T-cell (primary cell): Measurements from ENCODE around the gene ATL2. TPM values are rescaled to one million over a fixed set of nuclear protein-coding genes. Genes with fewer than 3 reads are reported as not detected.
A peak's percentile ranks its signal among the peaks of the same experiment; 100 is the strongest.

Source experiments
- ATAC-seq, 4 experiments: fragments of 200-7000 bp in 3 of 4; fragments of 150-1000 bp in 1 of 4; cut with Tn5 transposase; replicated peaks in 1 of 4; 1 replicate in 3 of 4; 2 replicates in 1 of 4; pipeline ENCODE4 v1.10.0; 2021; ENCODE audit warnings: moderate library complexity in 3 of 4, mild to moderate bottlenecking in 2 of 4, moderate number of reproducible peaks in 1 of 4
- CTCF ChIA-PET, 2 donors: fragments of 300-600 bp; sonication (Branson Sonifier 250); formaldehyde crosslinking; loops; one replicate each; lab custom pipeline; 2022; ENCODE audit warnings: antibody characterized with exemption in 2 of 2; lab: Charles Lee
- POLR2A ChIA-PET, 2 donors: fragments of 300-600 bp; sonication (Branson Sonifier 250); formaldehyde crosslinking; loops; one replicate each; lab custom pipeline; 2022; ENCODE audit warnings: antibody characterized with exemption in 2 of 2; lab: Charles Lee
- DNase-seq, 35 experiments: peaks; one replicate each; pipeline versions ENCODE4 v3.0.0 to v3.0.0-alpha.2; 2013 to 2023
- H3K27ac ChIP-seq: one replicate; pipeline ENCODE4 v1.5.1; 2013; ENCODE audit warnings: low read length
- H3K27me3 ChIP-seq, 2 experiments: replicated peaks in 1 of 2; 1 replicate in 1 of 2; 2 replicates in 1 of 2; pipeline versions ENCODE4 v1.6.1 to v1.7.0; 2013; ENCODE audit warnings: low read length in 1 of 2, mixed read lengths in 1 of 2; ENCODE audit not compliant: control insufficient read depth in 2 of 2, insufficient read depth in 2 of 2; ENCODE audit errors: extremely low read depth in 1 of 2
- H3K36me3 ChIP-seq, 2 donors: 1 replicate in 1 of 2; 2 replicates in 1 of 2; pipeline versions ENCODE4 v1.6.1 to v1.7.0; 2013; ENCODE audit warnings: low read length in 1 of 2; ENCODE audit not compliant: control insufficient read depth in 2 of 2, insufficient read depth in 1 of 2; ENCODE audit errors: extremely low read depth in 1 of 2
- H3K4me1 ChIP-seq, 2 experiments: 1 replicate in 1 of 2; 2 replicates in 1 of 2; pipeline versions ENCODE4 v1.6.1 to v1.7.0; 2013; ENCODE audit warnings: low read length in 2 of 2, mixed read lengths in 1 of 2; ENCODE audit not compliant: insufficient read depth in 2 of 2, control insufficient read depth in 1 of 2; ENCODE audit errors: extremely low read depth in 1 of 2
- H3K4me3 ChIP-seq, 2 donors: 1 replicate in 1 of 2; 2 replicates in 1 of 2; pipeline versions ENCODE4 v1.5.1 to v1.7.0; 2013; ENCODE audit warnings: mild to moderate bottlenecking in 2 of 2, low read length in 1 of 2, moderate library complexity in 1 of 2; ENCODE audit not compliant: control insufficient read depth in 1 of 2; ENCODE audit errors: extremely low read depth in 1 of 2
- H3K9me3 ChIP-seq: 2 replicates; pipeline ENCODE4 v1.7.0; 2013
- H3K27ac Mint-ChIP-seq, 2 donors: one replicate each; pipeline ENCODE4 v1.8.0; 2020 to 2021; ENCODE audit warnings: mild to moderate bottlenecking in 2 of 2, mixed read lengths in 2 of 2
- H3K27me3 Mint-ChIP-seq, 2 donors: one replicate each; pipeline ENCODE4 v1.8.0; 2021 to 2022; ENCODE audit warnings: mixed read lengths in 2 of 2
- H3K36me3 Mint-ChIP-seq: one replicate; pipeline ENCODE4 v1.8.0; 2021; ENCODE audit warnings: mixed read lengths
- H3K4me1 Mint-ChIP-seq, 3 donors: one replicate each; pipeline ENCODE4 v1.8.0; 2020 to 2022; ENCODE audit warnings: mixed read lengths in 3 of 3, mild to moderate bottlenecking in 1 of 3
- H3K4me3 Mint-ChIP-seq, 3 donors: one replicate each; pipeline ENCODE4 v1.8.0; 2020 to 2022; ENCODE audit warnings: mild to moderate bottlenecking in 3 of 3, mixed read lengths in 3 of 3, moderate library complexity in 3 of 3
- H3K9me3 Mint-ChIP-seq, 3 donors: one replicate each; pipeline ENCODE4 v1.8.0; 2020 to 2022; ENCODE audit warnings: mixed read lengths in 3 of 3
- WGBS: methylation state at CpG from one replicate; pipeline ENCODE4 v1.1.5; 2013; ENCODE audit warnings: missing lambda C conversion rate; ENCODE audit not compliant: insufficient coverage; 5-methylcytosine and 5-hydroxymethylcytosine counted together
- total RNA-seq, 35 experiments: library from RNA in 6 of 35; stranded (reverse) in 6 of 35; fragments of 120-200 nt in 1 of 35; gene quantifications; one replicate each; pipeline versions ENCODE4 v1.2.1 to v1.2.4 and lab custom pipeline; 2013 to 2026

The ATL2 gene
- total RNA-seq, 5 donors from 2014 or later (not counting 1 experiment from before 2014, with no cell fraction given): 43.6 to 60.1 (median 50.0) TPM

GRCh38 chr2:38394903-38395341 is 17.8 kb upstream of the ATL2 start:
- Histone ChIP-seq H3K9me3 (no peaks in the 10 kb centered on the region), H3K4me3 (no peak overlapping the region), H3K27ac (no peak overlapping the region), H3K27me3 (peaks cover 0 to 10% of the 10 kb centered on the region in 2 experiments), H3K4me1 (no peaks in the 10 kb centered on the region), H3K36me3 (peaks cover 0 to 2% of the 10 kb centered on the region in 2 donors)
- H3K27me3 Mint-ChIP-seq: peaks cover 0 to 6% of the 10 kb centered on the region in 2 donors
- DNase-seq (no peak), ATAC-seq (no peak)
- ChIA-PET CTCF (no interaction called here), POLR2A (no interaction called here)
- no peaks in the 10 kb centered on the region for H3K36me3 Mint-ChIP-seq
- H3K27ac Mint-ChIP-seq: no peak overlapping the region
- H3K4me3 Mint-ChIP-seq: no peak overlapping the region
- peaks cover 0 to 8% (median 0%) of the 10 kb centered on the region in 3 donors for H3K4me1 Mint-ChIP-seq
- 43% methylated on average over 3 of the region's 5 CpGs for WGBS
- no peaks in the 10 kb centered on the region for H3K9me3 Mint-ChIP-seq

- CTCF ChIA-PET: no interaction called here
- peaks cover 3 to 15% (median 4%) of the 10 kb centered on the region in 3 donors for H3K4me1 Mint-ChIP-seq
- H3K27ac Mint-ChIP-seq: no peak overlapping the region
- no peak overlapping the region for H3K4me3 Mint-ChIP-seq
- no peak overlapping the region for H3K4me3 ChIP-seq
- POLR2A ChIA-PET: no interaction called here
- H3K36me3 ChIP-seq: peaks cover 0 to 2% of the 10 kb centered on the region in 2 donors
- H3K27me3 ChIP-seq: peaks cover 0 to 10% of the 10 kb centered on the region in 2 experiments
- peaks cover 0 to 6% of the 10 kb centered on the region in 2 donors for H3K27me3 Mint-ChIP-seq
- no peaks in the 10 kb centered on the region for H3K36me3 Mint-ChIP-seq
- no peaks in the 10 kb centered on the region for H3K9me3 ChIP-seq
- H3K27ac ChIP-seq: no peak overlapping the region
- H3K4me1 ChIP-seq: peaks cover under 1% of the 10 kb centered on the region in 2 experiments
- DNase-seq (no peak), ATAC-seq (no peak)
- 100% methylated on average over 1 of the region's 2 CpGs for WGBS
- no peaks in the 10 kb centered on the region for H3K9me3 Mint-ChIP-seq
These were observed 17.0 kb upstream of the ATL2 start for GRCh38 chr2:38394041-38394440.

DNA sequence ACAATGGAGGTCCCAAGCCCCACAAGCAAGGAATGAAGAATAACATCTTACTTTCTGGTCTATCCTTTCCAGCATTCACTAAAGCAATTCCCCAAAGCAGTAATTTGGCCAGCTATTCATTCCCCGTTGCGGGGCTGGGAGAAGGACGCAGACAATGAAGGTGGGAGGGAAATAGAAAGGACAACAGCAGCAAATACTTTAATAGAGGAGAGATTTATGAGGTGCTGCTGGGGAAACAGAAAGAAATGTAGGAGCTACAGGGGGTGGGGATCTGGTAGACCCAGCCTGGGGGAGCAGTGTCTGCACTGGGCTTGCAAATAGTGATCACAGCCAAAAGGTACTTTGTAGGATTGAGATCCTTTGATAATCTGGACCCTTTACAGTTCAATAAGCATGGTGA is 13.9 kb upstream of the ATL2 start:
- Mint-ChIP-seq H3K27me3 (peaks cover 0 to 6% of the 10 kb centered on the region in 2 donors), H3K36me3 (no peaks in the 10 kb centered on the region), H3K4me3 (no peak overlapping the region), H3K9me3 (no peaks in the 10 kb centered on the region), H3K27ac (no peak overlapping the region), H3K4me1 (peaks cover 17 to 36% (median 20%) of the 10 kb centered on the region in 3 donors)
- DNase-seq (no peak), ATAC-seq (no peak)
- no peak overlapping the region for H3K27ac ChIP-seq
- WGBS: no CpG with 5 or more reads among the region's 3 CpGs
- CTCF ChIA-PET: no interaction called here
- peaks cover 9 to 16% of the 10 kb centered on the region in 2 experiments for H3K4me1 ChIP-seq
- no peak overlapping the region for H3K4me3 ChIP-seq
- H3K27me3 ChIP-seq: peaks cover 0 to 10% of the 10 kb centered on the region in 2 experiments
- no peaks in the 10 kb centered on the region for H3K9me3 ChIP-seq
- no peaks in the 10 kb centered on the region for H3K36me3 ChIP-seq
- POLR2A ChIA-PET: no interaction called here

- peaks cover 0 to 6% of the 10 kb centered on the region in 2 donors for H3K27me3 Mint-ChIP-seq
- WGBS: 66% methylated on average over 2 of the region's 4 CpGs
- CTCF ChIA-PET: interaction anchor here (0.7 kb wide), 2 partner anchors 30 to 54 kb away, joined by 4 to 5 read pairs; no protein-coding TSS in a partner anchor
- peaks cover 17 to 30% (median 23%) of the 10 kb centered on the region in 3 donors for H3K4me1 Mint-ChIP-seq
- peak; percentile 36 to 62 (median 54) for ATAC-seq
- H3K27ac Mint-ChIP-seq: peak overlapping the region; percentile 16 to 61
- no peak overlapping the region for H3K4me3 ChIP-seq
- H3K36me3 ChIP-seq: no peaks in the 10 kb centered on the region
- DNase-seq: peak in 1 of 35 experiments; percentile 34
- peaks cover 0 to 6% of the 10 kb centered on the region in 2 experiments for H3K27me3 ChIP-seq
- H3K9me3 ChIP-seq: no peaks in the 10 kb centered on the region
- peak overlapping the region in 2 of 3 donors; percentile 9 to 56 for H3K4me3 Mint-ChIP-seq
- no peak overlapping the region for H3K27ac ChIP-seq
- no peaks in the 10 kb centered on the region for H3K36me3 Mint-ChIP-seq
- no peaks in the 10 kb centered on the region for H3K9me3 Mint-ChIP-seq
- peaks cover 9 to 16% of the 10 kb centered on the region in 2 experiments for H3K4me1 ChIP-seq
- POLR2A ChIA-PET: interaction anchor here in 1 of 2 donors (0.5 kb wide), 1 partner anchor 23 kb away, joined by 6 read pairs; no protein-coding TSS in a partner anchor
These were observed 10.8 kb upstream of the ATL2 start for GRCh38 chr2:38387887-38388286.

DNA sequence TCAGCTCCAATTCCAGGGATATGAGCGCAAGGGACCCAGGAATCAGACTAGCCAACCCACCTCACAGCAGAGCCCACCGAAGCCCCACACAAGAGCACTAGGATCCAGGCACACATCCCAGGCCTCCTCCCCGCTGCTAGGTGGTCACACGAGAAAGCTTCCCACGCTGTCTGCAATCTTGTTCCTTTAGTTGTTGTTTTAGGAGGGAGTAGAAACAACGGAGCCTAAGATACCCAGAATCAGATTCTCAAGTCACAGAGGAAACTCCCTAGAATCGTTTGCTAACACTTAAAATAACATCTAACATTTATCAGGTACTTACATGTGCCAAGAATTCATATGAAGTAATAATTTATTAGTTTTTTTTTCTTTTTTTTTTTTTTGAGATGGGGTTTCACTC is 9.7 kb upstream of the ATL2 start:
- Mint-ChIP-seq H3K4me1 (peaks cover 17 to 30% (median 23%) of the 10 kb centered on the region in 3 donors), H3K9me3 (no peaks in the 10 kb centered on the region), H3K36me3 (no peaks in the 10 kb centered on the region), H3K27me3 (peaks cover 0 to 6% of the 10 kb centered on the region in 2 donors), H3K27ac (no peak overlapping the region), H3K4me3 (no peak overlapping the region)
- ChIA-PET POLR2A (interaction anchor here in 1 of 2 donors (0.7 kb wide), 1 partner anchor 352 kb away, joined by 4 read pairs; no protein-coding TSS in a partner anchor), CTCF (interaction anchor here in 1 of 2 donors (0.5 to 0.6 kb wide), 2 partner anchors 80 to 307 kb away, joined by 3 to 5 read pairs; no protein-coding TSS in a partner anchor)
- Histone ChIP-seq H3K27me3 (peaks cover 0 to 6% of the 10 kb centered on the region in 2 experiments), H3K9me3 (no peaks in the 10 kb centered on the region), H3K4me1 (peaks cover 9 to 16% of the 10 kb centered on the region in 2 experiments), H3K27ac (no peak overlapping the region), H3K36me3 (no peaks in the 10 kb centered on the region), H3K4me3 (no peak overlapping the region)
- no CpG with 5 or more reads among the region's 7 CpGs for WGBS
- ATAC-seq: no peak
- DNase-seq: no peak

DNA sequence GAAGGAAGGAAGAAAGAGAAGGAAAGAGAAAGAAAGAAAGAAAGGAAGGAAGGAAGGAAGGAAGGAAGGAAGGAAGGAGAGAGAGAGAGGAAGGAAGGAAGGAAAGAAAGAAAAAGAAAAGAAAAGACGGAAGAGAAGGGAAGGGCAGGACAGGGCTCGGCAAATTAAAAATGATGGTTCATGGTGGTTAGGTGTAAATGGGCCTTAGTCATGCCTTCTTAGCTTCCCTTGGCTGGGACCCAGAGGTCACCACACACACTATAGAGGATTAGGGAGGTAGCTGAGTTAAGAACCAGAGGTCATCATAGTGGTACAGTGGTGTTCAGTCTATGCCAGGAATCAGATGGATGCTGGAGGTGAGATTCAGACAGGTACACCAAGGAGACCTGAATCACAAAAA is 9.3 kb upstream of the ATL2 start:
- ATAC-seq: no peak

More for the DNA sequence above, 9.3 kb upstream of the ATL2 start:
- H3K4me1 ChIP-seq: peaks cover 9 to 16% of the 10 kb centered on the region in 2 experiments
- ChIA-PET POLR2A (interaction anchor here in 1 of 2 donors (0.7 kb wide), 1 partner anchor 353 kb away, joined by 4 read pairs; no protein-coding TSS in a partner anchor), CTCF (interaction anchor here in 1 of 2 donors (0.5 to 0.6 kb wide), 2 partner anchors 80 to 307 kb away, joined by 3 to 5 read pairs; no protein-coding TSS in a partner anchor)
- DNase-seq: no peak
- H3K4me3 ChIP-seq: no peak overlapping the region
- peaks cover 20 to 35% (median 23%) of the 10 kb centered on the region in 3 donors for H3K4me1 Mint-ChIP-seq
- no peak overlapping the region for H3K4me3 Mint-ChIP-seq
- 67% methylated on average over 1 of the region's 2 CpGs for WGBS
- no peaks in the 10 kb centered on the region for H3K36me3 Mint-ChIP-seq
- peaks cover 0 to 6% of the 10 kb centered on the region in 2 donors for H3K27me3 Mint-ChIP-seq
- no peaks in the 10 kb centered on the region for H3K36me3 ChIP-seq
- no peaks in the 10 kb centered on the region for H3K9me3 Mint-ChIP-seq
- H3K9me3 ChIP-seq: no peaks in the 10 kb centered on the region
- H3K27me3 ChIP-seq: peaks cover 0 to 5% of the 10 kb centered on the region in 2 experiments
- no peak overlapping the region for H3K27ac ChIP-seq
- H3K27ac Mint-ChIP-seq: no peak overlapping the region
